ENCODE data around the gene GNG2.

The GNG2 gene

DNA sequence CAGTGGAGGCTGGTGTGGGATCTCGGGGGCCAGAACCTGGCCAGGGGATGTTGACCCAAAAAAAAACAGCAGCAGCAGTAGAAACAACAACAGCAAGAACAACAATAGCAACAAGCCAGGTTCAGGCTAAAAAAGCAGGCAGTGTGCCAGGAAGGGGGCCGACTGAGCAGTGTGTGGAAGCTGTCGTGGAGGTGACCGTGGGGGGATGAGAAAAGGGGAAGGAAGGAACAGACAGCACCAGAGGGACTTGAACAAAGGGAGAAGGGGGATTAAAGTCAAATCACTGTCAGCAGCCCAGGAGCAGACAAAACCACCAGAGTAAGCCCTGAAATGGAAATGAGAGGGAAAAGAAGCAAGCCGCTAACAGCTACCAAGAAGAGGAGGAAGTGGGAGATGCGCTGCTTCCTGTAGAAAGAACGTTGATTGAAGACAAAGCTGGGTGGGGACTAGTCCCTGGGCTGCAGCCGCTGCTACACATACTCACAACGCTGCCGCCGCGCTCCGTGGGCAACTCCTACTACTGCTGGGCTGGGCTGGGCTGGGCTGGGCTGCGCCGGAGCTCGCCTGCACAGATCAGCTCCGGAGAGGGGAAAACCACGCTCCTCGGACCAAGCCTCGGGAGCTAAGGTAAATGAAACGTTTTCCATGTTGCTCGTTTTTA is at the start of gene GNG2:
Gene GNG2, plus strand, starts transcription at position 449 of the 661 bp plus-strand sequence. CDS start 90,067 bp downstream, outside the sequence.
- in situ Hi-C loops (cut with MboI; ENCODE audit: low sequenced_read_pairs), result no loop called here

DNA sequence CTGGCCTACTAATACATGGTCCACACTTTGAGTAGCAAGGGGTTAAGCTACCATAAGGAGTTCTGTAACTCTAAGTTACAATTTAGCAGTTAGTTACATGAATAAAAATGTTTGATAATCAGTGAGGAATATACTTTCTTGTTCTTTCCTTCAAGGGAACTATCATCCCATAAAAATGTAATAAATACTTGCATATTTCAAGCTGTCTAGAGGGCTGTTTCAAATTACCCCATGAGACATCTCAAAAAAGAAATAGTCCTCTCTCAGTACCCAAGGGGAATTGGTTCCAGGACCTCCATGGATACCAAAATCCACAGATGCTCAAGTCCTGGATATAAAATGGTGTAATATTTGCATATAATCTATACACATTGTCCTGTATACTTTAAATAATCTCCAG is 48.7 kb upstream of the GNG2 start:
- in situ Hi-C loops (cut with MboI; ENCODE audit: low sequenced_read_pairs), result no loop called here

DNA sequence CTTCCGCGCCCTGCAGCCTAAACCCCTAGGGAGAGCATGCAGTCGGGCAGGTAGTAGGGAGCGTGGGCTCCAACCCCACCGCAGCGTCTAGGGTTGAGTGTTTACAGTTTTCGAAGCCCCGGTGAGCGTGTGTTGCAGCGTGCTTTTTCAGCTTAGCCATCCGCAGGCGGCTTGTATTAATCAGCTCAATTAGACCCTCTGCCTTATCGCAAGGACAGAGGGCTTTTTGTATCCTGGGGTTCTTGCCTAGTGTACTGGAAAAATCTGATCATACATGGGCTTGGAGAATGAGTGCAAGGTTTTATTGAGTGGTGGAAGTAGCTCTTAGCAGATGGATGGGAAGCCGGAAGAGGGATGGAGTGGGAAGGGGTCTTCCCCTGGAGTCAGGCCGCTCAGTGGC is 44.4 kb upstream of the GNG2 start:
- in situ Hi-C loops (cut with MboI; ENCODE audit: low sequenced_read_pairs), result no loop called here

DNA sequence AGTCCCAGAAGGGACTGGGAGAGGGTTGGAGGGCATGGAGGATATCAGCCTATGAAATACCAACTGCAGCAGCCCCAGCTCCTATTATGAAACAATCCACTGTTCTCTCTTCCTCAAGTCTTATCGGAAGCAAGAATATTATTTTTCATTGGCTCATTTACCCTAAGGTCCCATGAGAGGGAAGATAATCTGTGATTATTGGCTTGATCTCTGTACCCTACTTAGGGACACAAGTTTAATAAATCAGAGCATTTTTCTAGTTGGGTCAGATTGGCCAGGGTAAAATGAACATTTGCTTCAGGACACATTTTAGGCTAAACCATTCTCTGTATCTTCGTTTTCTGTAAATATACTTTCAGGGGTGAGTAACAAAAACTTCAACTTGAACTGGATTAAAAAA is 43.1 kb upstream of the GNG2 start:
- in situ Hi-C loops (cut with MboI; ENCODE audit: low sequenced_read_pairs), result no loop called here

DNA sequence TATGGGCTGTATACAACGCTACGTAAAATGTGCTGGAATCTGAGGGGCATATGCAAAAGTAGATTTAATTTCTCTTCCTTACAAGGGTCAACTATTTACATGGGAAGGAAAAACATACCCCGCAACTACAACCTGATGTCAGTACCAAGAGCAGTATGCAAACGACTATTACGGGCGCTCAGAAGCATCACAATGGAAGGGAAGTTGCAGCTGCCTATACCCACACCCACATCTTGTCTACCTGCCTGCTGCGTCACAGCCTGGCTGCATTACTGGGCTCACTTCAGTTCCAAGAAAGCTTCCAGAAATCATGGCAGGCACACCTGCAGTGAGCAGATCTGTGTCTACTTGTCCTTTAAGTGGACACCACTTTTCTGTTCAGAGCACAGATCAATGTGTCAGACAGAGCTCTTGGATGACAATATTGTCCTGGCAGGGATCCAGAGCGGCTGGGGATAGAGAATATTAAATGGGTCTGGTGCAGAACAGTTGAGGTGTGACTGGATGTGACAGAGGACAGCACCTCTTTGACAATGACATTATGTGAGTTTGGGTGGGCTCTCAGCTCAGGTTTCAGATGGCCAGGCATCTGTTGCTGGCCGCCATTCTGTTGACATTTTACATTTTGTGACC is 41.5 kb upstream of the GNG2 start:
- in situ Hi-C loops (cut with MboI; ENCODE audit: low sequenced_read_pairs), result no loop called here

DNA sequence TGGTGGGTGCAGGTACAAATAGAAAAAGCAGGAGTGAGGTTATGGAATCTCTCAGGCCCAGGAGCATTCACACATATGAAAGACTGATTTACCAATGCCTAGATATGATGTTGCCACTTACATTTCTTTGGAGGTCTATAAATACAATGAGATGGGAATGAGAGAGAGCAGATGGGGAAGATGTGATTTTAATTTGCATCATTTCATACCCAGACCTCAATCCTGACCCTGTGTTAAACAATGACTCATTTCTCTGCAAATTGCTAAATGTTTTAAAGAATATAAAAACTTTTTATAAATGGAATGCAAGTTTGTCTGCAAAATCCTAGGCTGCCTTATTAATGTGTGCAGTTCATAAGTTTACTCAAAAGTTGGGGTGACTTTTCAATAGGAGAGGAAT is 38.6 kb upstream of the GNG2 start:
- in situ Hi-C loops (cut with MboI; ENCODE audit: low sequenced_read_pairs), result no loop called here

DNA sequence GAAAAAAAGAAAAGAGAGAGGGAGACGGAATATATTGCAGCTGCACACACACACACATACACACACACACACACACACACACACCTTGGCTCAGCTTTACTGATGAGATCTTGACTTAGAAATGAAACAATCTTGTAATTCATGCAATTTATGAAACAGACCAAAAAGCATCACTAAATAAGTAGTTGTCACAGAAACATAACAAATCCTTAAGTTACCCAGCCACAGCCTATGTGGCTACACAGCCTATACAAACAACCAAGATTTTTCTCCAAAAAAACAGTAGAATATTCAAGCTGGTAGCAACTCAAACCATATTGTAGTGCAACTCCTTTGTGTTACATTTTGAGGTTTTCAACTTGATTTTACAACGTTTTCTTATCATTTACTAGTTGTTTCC is 37.9 kb upstream of the GNG2 start:
- in situ Hi-C loops (cut with MboI; ENCODE audit: low sequenced_read_pairs), result no loop called here

DNA sequence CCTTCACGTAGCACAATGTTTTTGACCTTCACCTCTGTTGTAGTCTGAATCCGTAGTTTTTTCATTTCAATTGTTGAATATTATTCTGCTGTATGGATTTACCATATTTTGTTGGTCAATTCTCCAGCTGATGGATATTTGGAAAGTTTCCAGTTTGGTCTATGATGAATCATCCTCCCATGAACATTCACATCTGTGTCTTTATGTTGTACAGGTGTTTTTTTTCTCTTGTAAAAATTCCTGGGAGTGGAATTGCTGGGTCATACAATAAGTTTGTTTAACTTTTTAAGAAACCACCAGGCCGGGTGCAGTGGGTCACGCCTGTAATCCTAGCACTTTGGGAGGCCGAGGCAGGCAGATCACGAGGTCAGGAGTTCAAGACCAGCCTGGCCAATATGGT is 36.7 kb upstream of the GNG2 start:
- in situ Hi-C loops (cut with MboI; ENCODE audit: low sequenced_read_pairs), result no loop called here

DNA sequence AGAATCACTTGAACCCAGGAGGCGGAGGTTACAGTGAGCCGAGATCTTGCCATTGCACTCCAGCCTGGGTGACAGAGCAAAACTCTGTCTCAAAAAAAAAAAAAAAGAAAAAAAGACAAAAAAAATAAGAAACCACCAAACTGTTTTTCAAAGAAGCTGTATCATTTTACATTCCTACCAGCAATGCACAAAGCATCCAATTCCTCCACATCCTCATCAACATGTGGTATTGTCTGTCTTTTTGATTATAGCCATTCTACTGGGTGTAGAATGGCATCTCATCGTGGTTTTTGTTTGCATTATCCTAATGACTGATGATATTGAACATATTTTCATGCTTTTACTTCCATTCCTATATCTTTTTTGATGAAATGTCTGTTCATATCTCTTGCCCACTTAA is 36.2 kb upstream of the GNG2 start:
- in situ Hi-C loops (cut with MboI; ENCODE audit: low sequenced_read_pairs), result no loop called here

DNA sequence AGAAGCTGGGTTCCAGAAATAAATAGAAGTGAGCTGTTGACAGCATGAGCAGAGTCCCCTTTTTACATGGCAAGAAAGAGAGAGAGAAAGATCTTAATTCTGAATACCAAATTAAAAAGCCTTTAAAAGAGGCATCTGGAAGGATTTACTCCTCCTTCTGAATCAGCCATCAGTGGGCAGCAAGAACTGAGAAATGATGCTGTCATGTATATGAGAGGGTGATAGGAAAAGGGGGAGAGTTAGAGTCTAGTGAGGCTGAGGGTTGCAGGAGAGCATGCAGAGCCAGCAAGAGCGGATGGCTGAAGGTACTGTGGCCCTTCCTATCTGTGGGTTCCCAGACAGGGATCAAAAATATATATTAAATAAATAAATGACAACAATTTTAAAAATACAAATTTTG is 34.5 kb upstream of the GNG2 start:
- in situ Hi-C loops (cut with MboI; ENCODE audit: low sequenced_read_pairs), result no loop called here

DNA sequence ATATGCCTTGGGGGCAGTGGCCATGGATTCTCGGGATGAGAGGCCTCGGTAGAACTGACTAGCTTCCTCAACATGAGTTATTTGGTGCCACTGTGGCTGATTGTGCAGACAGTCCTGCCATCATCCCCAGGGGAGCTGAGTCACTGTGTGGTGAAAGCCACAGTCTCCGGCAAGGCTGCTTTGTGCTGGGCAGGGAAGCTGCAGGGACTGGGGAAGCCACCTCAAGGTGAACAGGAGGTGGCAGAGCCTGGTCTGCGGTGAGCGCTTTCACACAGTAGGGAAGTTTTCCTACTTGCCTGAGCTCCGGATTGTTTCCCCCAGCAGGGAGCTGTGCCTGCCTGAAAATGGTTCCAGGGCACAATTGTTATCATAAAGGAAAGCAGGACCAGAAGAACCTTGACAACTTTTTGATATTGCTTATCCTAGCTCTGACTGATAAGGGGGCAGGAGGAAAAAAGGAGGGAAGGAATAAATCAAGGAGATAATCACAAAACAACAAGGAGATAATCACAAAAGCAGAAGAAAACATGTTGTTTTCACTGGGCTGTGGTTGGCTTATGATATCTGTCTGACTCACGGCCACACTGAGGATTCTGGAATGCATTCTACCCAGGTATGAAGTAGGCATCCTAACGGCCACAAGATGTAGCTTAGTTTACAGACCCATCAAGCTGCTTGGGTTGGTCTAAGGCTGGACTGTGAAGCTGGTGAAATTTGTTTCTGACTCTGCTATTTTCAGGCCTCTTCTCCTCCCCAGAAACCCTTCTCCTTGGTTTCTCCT is 32.2 kb upstream of the GNG2 start:
- in situ Hi-C loops (cut with MboI; ENCODE audit: low sequenced_read_pairs), result no loop called here

DNA sequence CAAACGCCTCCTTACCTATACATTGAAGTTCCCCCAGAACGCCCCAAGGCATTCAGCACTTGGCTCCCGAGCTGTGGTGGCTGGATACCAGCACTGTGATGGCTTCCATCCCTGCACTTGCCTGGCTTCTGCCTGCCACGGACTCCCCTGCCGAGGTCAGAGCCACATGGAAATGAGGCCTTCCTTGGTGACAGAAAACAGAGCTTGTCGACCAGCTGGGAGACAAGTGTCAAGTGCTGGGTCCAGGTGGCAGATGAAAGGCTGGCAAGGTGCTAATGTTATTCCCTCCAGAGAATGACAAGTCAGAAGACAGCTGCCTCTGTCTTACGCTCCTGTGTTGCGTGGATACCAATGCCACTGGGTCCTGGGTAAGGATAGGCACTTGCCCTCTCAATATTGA is 26.2 kb upstream of the GNG2 start:
- in situ Hi-C loops (cut with MboI; ENCODE audit: low sequenced_read_pairs), result no loop called here

DNA sequence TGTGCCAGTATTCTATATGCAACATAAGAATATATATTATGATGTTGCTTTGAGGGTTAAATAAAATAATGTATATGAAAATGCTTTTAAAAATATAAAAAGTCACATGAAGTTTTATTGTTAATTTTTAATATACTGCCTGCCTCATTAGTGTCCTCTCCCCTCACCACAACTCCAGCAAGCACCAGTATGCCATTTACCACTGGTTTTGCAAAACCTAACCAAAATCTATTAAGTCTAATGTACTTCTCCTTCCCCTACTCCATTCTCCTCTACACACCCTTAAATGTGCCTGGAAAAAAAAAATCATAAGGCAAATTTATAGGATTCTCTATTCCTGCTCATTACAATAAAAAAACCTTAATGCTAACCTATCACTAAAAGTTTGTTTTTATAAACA is 24.0 kb upstream of the GNG2 start:
- in situ Hi-C loops (cut with MboI; ENCODE audit: low sequenced_read_pairs), result no loop called here

DNA sequence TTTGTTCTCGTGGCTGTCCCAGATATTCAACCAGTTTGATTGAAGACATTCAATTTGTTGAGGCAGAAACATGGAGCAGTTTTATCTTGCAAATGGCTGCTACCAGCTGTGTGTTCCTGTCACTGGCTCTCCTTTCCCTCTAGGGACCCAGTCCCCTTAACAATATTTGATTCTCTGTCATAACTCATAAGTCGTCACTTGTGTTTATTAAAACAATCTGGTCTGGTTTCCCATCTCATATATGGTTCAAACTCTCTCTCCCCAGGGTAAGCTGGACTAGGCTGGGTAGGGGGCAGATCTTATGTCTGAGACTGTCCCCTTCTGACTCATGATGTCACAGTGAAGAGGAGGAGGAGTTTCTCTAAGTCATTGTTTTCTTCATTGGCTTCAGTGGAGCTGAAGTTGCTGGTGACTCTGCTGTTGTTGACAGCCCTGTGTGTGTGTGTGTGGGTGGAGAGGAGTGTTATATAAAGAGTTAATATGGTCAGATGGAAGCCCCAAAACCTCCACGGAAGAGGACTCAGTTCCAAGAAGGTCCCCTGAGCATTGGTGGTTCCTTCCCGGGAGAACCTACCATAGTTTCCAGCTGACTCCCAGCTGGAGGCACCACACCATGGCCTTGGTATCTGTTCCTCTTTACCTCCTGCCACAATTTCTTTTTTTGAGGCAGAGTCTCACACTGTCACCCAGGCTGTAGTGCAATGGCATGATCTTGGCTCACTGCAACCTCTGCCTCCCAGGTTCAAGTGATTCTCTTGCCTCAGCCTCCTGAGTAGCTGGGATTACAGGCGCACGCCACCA is 16.1 kb upstream of the GNG2 start:
- in situ Hi-C loops (cut with MboI; ENCODE audit: low sequenced_read_pairs), result no loop called here

DNA sequence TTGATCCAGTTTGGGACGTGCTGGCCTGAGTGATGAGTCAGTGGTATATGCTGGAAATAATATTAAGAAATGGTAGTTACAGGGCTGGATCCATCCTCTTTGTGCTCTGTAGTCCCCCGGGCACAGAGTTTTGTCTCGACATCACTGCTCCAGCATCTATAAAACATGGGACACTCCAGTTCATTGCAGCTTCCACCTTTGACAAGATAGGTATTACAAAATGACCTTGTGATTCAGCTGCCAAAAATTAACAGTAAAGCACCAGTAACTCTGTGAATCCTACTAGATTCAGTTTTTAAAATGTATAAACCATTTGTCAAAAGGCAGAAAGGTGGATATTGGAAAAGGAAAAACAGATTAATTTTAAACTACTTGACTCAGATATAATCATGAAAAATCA is 14.6 kb upstream of the GNG2 start:
- in situ Hi-C loops (cut with MboI; ENCODE audit: low sequenced_read_pairs), result no loop called here

DNA sequence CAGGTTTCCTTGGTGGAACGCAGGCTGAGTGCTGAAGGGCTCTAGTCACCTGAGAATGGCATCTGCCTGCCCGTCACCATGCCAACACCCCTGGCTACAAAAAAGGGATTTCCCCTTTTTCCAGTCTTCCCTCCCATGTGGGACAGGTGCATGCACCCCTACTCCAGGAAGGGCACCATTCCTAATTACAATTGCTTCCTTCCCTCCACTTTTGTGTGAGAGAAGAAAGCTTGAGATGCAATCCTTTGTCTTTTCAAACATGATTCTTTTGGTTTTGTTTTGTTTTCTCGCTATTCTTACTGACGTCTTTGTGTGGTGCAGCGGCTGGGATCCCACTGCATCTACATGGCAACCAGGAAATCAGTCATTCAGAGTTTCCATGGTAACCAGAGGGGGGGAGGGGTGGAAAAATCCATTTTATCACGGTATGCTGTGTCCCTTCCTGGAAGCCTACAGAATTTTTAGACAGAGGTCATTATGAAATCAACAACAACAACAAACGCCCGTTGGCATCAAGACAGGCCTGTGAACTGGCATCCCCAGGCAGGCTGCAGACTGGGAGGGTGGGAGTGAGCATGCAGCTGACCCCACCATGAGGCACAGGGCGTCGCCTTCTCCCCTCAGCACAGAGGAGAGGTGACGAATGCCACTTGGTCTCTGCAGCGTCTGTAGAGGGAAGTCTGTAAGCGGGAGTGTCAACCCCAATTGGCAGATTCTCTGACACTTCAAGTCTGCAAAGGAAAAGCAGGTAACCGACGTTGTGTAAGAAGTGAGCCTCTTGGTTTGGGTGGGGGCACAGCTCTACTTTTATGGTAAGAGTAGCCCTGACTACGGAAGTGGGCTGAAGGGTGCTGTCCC is 13.6 kb upstream of the GNG2 start:
- in situ Hi-C loops (cut with MboI; ENCODE audit: low sequenced_read_pairs), result no loop called here

DNA sequence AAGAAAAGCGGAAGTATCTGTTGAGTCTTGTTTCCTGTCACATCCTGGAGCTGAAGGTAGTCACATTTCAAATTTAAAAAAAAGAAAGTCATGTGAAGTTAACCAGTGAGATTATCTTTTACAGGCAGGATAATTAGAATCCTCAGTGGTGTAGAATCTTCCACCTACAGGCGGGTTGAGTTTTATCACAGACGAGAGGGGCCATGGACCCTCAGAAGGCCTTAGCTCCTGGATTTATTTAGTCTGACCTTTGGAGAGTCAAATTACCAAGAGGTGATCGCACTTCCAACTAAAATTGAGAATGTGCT is 13.0 kb upstream of the GNG2 start:
- in situ Hi-C loops (cut with MboI; ENCODE audit: low sequenced_read_pairs), result no loop called here

DNA sequence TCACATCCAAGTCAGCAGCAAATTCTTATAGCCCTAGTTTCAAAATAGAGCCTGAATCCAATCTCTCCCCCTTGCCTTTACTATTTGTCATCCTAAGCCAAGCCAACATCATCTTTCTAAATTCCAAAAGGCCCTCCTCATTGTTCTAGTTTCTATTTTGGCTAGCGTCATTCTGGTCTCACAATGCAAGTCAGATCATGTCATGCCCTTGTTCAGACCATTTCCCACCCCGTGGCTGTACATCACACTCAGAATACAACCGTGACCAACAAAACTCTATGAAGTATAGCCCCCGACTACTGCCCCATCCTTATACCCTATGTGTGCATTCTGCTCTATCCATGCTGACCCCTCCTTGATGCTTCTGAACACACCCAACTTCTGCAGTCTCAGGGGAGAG is 12.3 kb upstream of the GNG2 start:
- in situ Hi-C loops (cut with MboI; ENCODE audit: low sequenced_read_pairs), result no loop called here

DNA sequence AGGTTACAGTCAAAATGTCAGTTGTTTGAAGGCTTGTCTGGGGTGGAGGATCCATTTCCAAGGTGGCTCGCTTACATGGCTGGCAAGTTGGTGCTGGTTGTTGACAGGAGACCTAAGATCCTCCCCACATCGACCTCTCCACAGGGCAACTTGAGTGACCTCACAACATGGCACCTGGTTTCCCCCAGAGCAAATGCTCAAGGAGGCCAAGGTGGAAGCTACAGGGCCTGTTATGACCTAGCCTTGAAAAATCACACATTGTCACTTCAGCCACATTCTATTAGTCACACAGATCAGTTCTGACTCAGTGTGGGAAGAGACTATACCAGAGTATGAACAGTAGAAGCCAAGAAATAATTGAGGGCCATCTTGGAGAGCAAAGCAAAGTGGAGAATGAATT is 11.3 kb upstream of the GNG2 start:
- in situ Hi-C loops (cut with MboI; ENCODE audit: low sequenced_read_pairs), result no loop called here

DNA sequence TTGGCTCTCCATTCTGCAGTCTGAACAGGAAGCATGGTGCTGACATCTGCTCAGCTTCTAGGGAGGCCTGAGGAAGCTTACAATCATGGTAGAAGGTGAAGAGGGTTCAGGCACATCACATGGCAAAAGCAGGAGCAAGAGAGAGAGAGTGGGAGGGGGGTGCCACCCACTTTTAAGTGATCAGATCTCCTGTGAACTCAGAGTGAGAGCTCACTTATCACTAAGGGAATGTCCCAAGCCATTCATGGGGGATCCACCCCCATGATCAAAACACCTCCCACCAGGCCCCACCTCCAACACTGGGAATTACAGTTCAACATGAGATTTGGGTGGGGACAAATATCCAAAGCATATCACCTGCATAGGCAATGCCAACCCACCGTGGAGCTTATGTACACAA is 9.8 kb upstream of the GNG2 start:
- in situ Hi-C loops (cut with MboI; ENCODE audit: low sequenced_read_pairs), result no loop called here

DNA sequence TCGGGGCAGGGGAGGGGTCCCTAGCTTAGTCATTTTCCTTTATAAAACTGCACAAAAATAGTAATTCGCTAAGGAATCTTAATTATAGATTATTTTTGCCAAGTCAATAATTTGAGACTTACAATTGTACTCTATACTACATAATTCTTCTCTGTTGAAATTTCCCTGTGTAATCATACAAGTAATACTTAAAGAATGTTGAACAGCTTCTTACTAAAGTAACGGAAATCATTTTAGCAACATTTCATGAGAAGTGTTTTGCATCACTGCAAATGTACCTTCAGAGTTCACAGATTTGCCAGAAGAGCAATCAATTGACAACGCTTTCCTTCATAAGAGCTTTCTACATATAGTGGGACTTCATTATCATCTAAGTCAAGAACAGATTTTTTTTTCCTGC is 7.9 kb upstream of the GNG2 start:
- in situ Hi-C loops (cut with MboI; ENCODE audit: low sequenced_read_pairs), result no loop called here
